H1 (cell line): ENCODE results near the gene OR13C9. TPM values are rescaled to one million over a fixed set of nuclear protein-coding genes. Genes with fewer than 3 reads are reported as not detected.

Experiments used
- CTBP2 ChIP-seq: IDR thresholded peaks from 2 replicates; pipeline ENCODE4 v1.7.0; 2011; ENCODE audit warnings: borderline replicate concordance, mild to moderate bottlenecking, moderate library complexity, mixed read lengths, low read length; ENCODE audit not compliant: insufficient read depth, insufficient read length
- polyA plus RNA-seq, 7 experiments: library from polyadenylated mRNA; depleted of rRNA in 3 of 7; stranded (reverse) in 5 of 7; unstranded in 2 of 7; fragments of >200 nt in 5 of 7; fragments of 200-250 nt in 2 of 7; gene quantifications; 1 replicate in 5 of 7; 2 replicates in 1 of 7; 4 replicates in 1 of 7; pipeline versions ENCODE4 v1.2.1 to v1.2.3, GENCODE V29; 2011 to 2013; ENCODE audit warnings: missing spikeins in 2 of 7, mixed read lengths in 2 of 7
- total RNA-seq: library from RNA; stranded (reverse); fragmentation: NEBNext Ultra II Directional; extraction: Animal tissue kit (Norgen Biotek cat#: 25700); gene quantifications from 2 replicates; pipeline ENCODE4 v1.2.1, GENCODE V29; 2021

OR13C9 gene
- total and polyA plus RNA-seq, 2 of the 8 experiments (the other 6 are each of a cell fraction or from before 2014, with no cell fraction given), result not detected

GRCh38 chr9:104568868-104569267 is 49.1 kb downstream of the OR13C9 start, which contains the start of gene OR13C8 (continued):
- TF ChIP-seq CTBP2, result no peak

Other genes starting within 250 kb of the OR13C9 start
- gene OR13F1, start 113.9 kb downstream of the OR13C9 start, total RNA-seq, result not detected in 2 replicates
- not detected in 2 replicates for gene OR13F1, start 113.9 kb downstream of the OR13C9 start, polyA plus RNA-seq (2011; rRNA removed)
- gene OR13C4, start 91.0 kb downstream of the OR13C9 start, total RNA-seq, result not detected in 2 replicates
- not detected in 2 replicates for gene OR13C4, start 91.0 kb downstream of the OR13C9 start, polyA plus RNA-seq (2011; rRNA removed)
- gene OR13C3, start 81.3 kb downstream of the OR13C9 start, total RNA-seq, result not detected in 2 replicates
- gene OR13C3, start 81.3 kb downstream of the OR13C9 start, polyA plus RNA-seq (2011; rRNA removed), result 0.06 TPM in 1 of 2 replicates, not detected in the other
- not detected in 2 replicates for gene OR13C8, start 49.0 kb downstream of the OR13C9 start, total RNA-seq
- not detected in 2 replicates for gene OR13C8, start 49.0 kb downstream of the OR13C9 start, polyA plus RNA-seq (2011; rRNA removed)
- gene OR13C5, start 18.8 kb downstream of the OR13C9 start, total RNA-seq, result not detected in 2 replicates
- gene OR13C5, start 18.8 kb downstream of the OR13C9 start, polyA plus RNA-seq (2011; rRNA removed), result not detected in 2 replicates
- not detected in 2 replicates for gene OR13C2, start 12.6 kb downstream of the OR13C9 start, total RNA-seq
- not detected in 2 replicates for gene OR13C2, start 12.6 kb downstream of the OR13C9 start, polyA plus RNA-seq (2011; rRNA removed)
- not detected in 2 replicates for gene OR13D1, start 76.3 kb upstream of the OR13C9 start, total RNA-seq
- not detected in 2 replicates for gene OR13D1, start 76.3 kb upstream of the OR13C9 start, polyA plus RNA-seq (2011; rRNA removed)
- 6.9 and 9.3 TPM in 2 replicates for gene NIPSNAP3A, start 129.5 kb upstream of the OR13C9 start, total RNA-seq
- 4.3 and 9.4 TPM in 2 replicates for gene NIPSNAP3A, start 129.5 kb upstream of the OR13C9 start, polyA plus RNA-seq (2011; rRNA removed)
- 0.29 and 0.34 TPM in 2 replicates for gene NIPSNAP3B, start 145.9 kb upstream of the OR13C9 start, total RNA-seq
- 0.14 and 0.20 TPM in 2 replicates for gene NIPSNAP3B, start 145.9 kb upstream of the OR13C9 start, polyA plus RNA-seq (2011; rRNA removed)